GM12891 (cell line): Measurements from ENCODE around the gene RBKS.

Experiments used
- PAX5 ChIP-seq: IDR thresholded peaks from 2 replicates; pipeline ENCODE4 v1.6.1; 2011; ENCODE audit warnings: low read length, moderate library complexity, mild to moderate bottlenecking; ENCODE audit not compliant: insufficient read depth, severe bottlenecking
- POLR2A ChIP-seq: IDR thresholded peaks from 2 replicates; pipeline ENCODE4 v1.6.1; 2011; ENCODE audit warnings: low read depth, low read length, control low read depth
- POLR2AphosphoS5 ChIP-seq: IDR thresholded peaks from 2 replicates; pipeline ENCODE4 v1.6.1; 2011; ENCODE audit warnings: low read depth, low read length, control low read depth
- TAF1 ChIP-seq: IDR thresholded peaks from 2 replicates; pipeline ENCODE4 v1.6.1; 2011; ENCODE audit warnings: low read depth, low read length, control low read depth

- TF ChIP-seq POLR2A, result no peak
- TF ChIP-seq POLR2AphosphoS5, result no peak
- no peak for TF ChIP-seq TAF1
- no peak for TF ChIP-seq PAX5
Observed at GRCh38 chr2:27889774-27890145, 427 bp downstream of the RBKS start.
